HepG2 (cell line): ENCODE data around the gene FUT3. TPM values are rescaled to one million over a fixed set of nuclear protein-coding genes. Genes with fewer than 3 reads are reported as not detected.

Experiments used
- ATAC-seq: fragments of 200-7000 bp; cut with Tn5 transposase; 3 replicates; pipeline ENCODE4 v1.9.1; 2020; ENCODE audit warnings: mild to moderate bottlenecking, moderate library complexity
- BruUV-seq: library from RNA; stranded (reverse); fragments of 400-500 nt; replicated peaks from 2 replicates; lab custom pipeline; 2021; lab: Mats Ljungman, UMichigan
- CTCF ChIA-PET: fragments of 300-600 bp; formaldehyde crosslinking; extraction: SDS; loops from one replicate; lab custom pipeline; 2021; ENCODE audit warnings: low total read pairs, inconsistent platforms, low intra/inter-chr PET ratio; lab: Yijun Ruan, JAX
- POLR2A ChIA-PET: fragments of 350-600 bp; sonication (Branson Sonifier 250); formaldehyde crosslinking; loops from one replicate; lab custom pipeline; 2020; ENCODE audit warnings: antibody characterized with exemption, inconsistent platforms; lab: Yijun Ruan, JAX
- DNase-seq: peaks from one replicate; pipeline ENCODE4 v3.0.0-alpha.2; 2015; ENCODE audit warnings: low spot score
- FAIRE-seq: peaks from 3 replicates; lab custom pipeline; 2011; peaks lifted over from hg19 to GRCh38; lab: Jason Lieb, UNC
- H2AFZ ChIP-seq: one replicate; pipeline ENCODE4 v1.6.1; 2011; ENCODE audit warnings: low read length, inconsistent platforms
- H3K27ac ChIP-seq: fragments of 300-600 bp; 3 replicates; pipeline ENCODE4 v1.8.0; 2011; ENCODE audit warnings: mixed run types, mild to moderate bottlenecking, mixed read lengths, low read length, inconsistent platforms; ENCODE audit not compliant: insufficient read depth; ENCODE audit errors: extremely low read length
- H3K27me3 ChIP-seq, 2 experiments: fragments of 200-600 bp in 1 of 2; 2 replicates in 1 of 2; 3 replicates in 1 of 2; pipeline versions ENCODE4 v1.6.0 to v1.8.0; 2011; ENCODE audit warnings: low read length in 2 of 2, mild to moderate bottlenecking in 2 of 2, moderate library complexity in 2 of 2, inconsistent platforms in 1 of 2; ENCODE audit not compliant: insufficient read depth in 2 of 2, control insufficient read depth in 1 of 2
- H3K36me3 ChIP-seq, 2 experiments: fragments of 200-600 bp in 1 of 2; replicated peaks in 1 of 2; 2 replicates in 1 of 2; 3 replicates in 1 of 2; pipeline versions ENCODE4 v1.5.1 to v1.8.0; 2011; ENCODE audit warnings: low read length in 2 of 2, inconsistent platforms in 1 of 2; ENCODE audit not compliant: insufficient read depth in 2 of 2, control insufficient read depth in 1 of 2
- H3K4me1 ChIP-seq: 2 replicates; pipeline ENCODE4 v1.5.1; 2012; ENCODE audit warnings: low read length, inconsistent platforms; ENCODE audit not compliant: insufficient read depth
- H3K4me2 ChIP-seq: 2 replicates; pipeline ENCODE4 v1.6.0; 2011; ENCODE audit warnings: low read depth, low read length, inconsistent platforms
- H3K4me3 ChIP-seq, 3 experiments: fragments of 200-600 bp in 1 of 3; sonication (generic), shearing (Covaris generic) in 1 of 3; replicated peaks in 1 of 3; 2 replicates each; pipeline ENCODE4 v1.5.1; 2011 to 2016; ENCODE audit warnings: low read length in 3 of 3, inconsistent platforms in 2 of 3, low read depth in 2 of 3, mild to moderate bottlenecking in 2 of 3, control low read depth in 1 of 3, mixed read lengths in 1 of 3; ENCODE audit not compliant: insufficient read depth in 1 of 3
- H3K79me2 ChIP-seq: one replicate; pipeline ENCODE4 v1.6.1; 2011; ENCODE audit warnings: low read length, inconsistent platforms; ENCODE audit not compliant: insufficient read depth
- H3K9ac ChIP-seq: 2 replicates; pipeline ENCODE4 v1.6.0; 2011; ENCODE audit warnings: mild to moderate bottlenecking, low read depth, low read length, inconsistent platforms; ENCODE audit not compliant: insufficient read depth
- H3K9me3 ChIP-seq: 2 replicates; pipeline ENCODE4 v1.5.1; 2012; ENCODE audit warnings: mild to moderate bottlenecking, low read length
- H4K20me1 ChIP-seq: 2 replicates; pipeline ENCODE4 v1.6.0; 2011; ENCODE audit warnings: inconsistent platforms, mild to moderate bottlenecking, low read length, moderate library complexity; ENCODE audit not compliant: insufficient read depth
- DMAP1 ChIP-seq: IDR thresholded peaks from 2 replicates; pipeline ENCODE4 v1.6.1; 2016
- HNRNPL ChIP-seq: fragments of 200-400 bp; formaldehyde crosslinking; IDR thresholded peaks from 2 replicates; pipeline ENCODE4 v1.6.1; 2017; ENCODE audit warnings: mild to moderate bottlenecking, low read depth, low read length
- POLR2G ChIP-seq: fragments of 200-400 bp; formaldehyde crosslinking; IDR thresholded peaks from 2 replicates; pipeline ENCODE4 v1.6.1; 2018; ENCODE audit warnings: mild to moderate bottlenecking, low read depth, low read length, moderate library complexity
- STAG1 ChIP-seq: sonication (generic); formaldehyde crosslinking; IDR thresholded peaks from 2 replicates; pipeline ENCODE4 v1.4.0; 2020; ENCODE audit warnings: missing genetic modification reagents
- TAF15 ChIP-seq: fragments of 200-400 bp; formaldehyde crosslinking; IDR thresholded peaks from one replicate; pipeline ENCODE4 v1.6.1; 2018; ENCODE audit warnings: mild to moderate bottlenecking, low read depth, low read length; ENCODE audit not compliant: poor library complexity, severe bottlenecking
- ZBTB33 ChIP-seq: sonication (generic); formaldehyde crosslinking; IDR thresholded peaks from 2 replicates; pipeline ENCODE4 v1.4.0; 2020; ENCODE audit warnings: missing genetic modification reagents
- ZNF24 ChIP-seq: fragments of 450-650 bp; IDR thresholded peaks from 2 replicates; pipeline ENCODE4 v1.6.1; 2017; ENCODE audit warnings: antibody characterized with exemption, mild to moderate bottlenecking
- ZNF639 ChIP-seq: conservative IDR thresholded peaks from 2 replicates; pipeline ENCODE4 v1.6.1; 2018; ENCODE audit warnings: missing genetic modification reagents
- WGBS: methylation state at CpG from one replicate; pipeline ENCODE4 v1.1.6; 2017; ENCODE audit warnings: low lambda C conversion rate; 5-methylcytosine and 5-hydroxymethylcytosine counted together
- in situ Hi-C: cut with HindIII; loops from 2 replicates; pipeline ENCODE4 v1.10.0; 2017; ENCODE audit warnings: low pct_unique_long_range_greater_than_20kb; ENCODE audit not compliant: extremely low pct_ligation_motif_present
- intact Hi-C: fragments of 100-400 bp; cut with micrococcal nuclease; formaldehyde crosslinking; loops from one replicate; pipeline ENCODE4 v1.10.0; 2022; ENCODE audit not compliant: unreplicated experiment
- polyA plus RNA-seq, 8 experiments: library from polyadenylated mRNA; depleted of rRNA in 3 of 8; stranded (reverse) in 7 of 8; unstranded in 1 of 8; fragments of >200 nt; fragmentation: Illumina TruSeq in 4 of 8; extraction: Trizol in 4 of 8; gene quantifications; 2 replicates each; pipeline versions ENCODE4 v1.2.1 to v1.2.3, GENCODE V29; 2011 to 2016; ENCODE audit warnings: low read depth in 4 of 8, missing spikeins in 1 of 8, mixed read lengths in 1 of 8; ENCODE audit not compliant: insufficient read depth in 1 of 8
- total RNA-seq, 5 experiments: library from RNA; depleted of rRNA; stranded (reverse); fragments of >200 nt; fragmentation: Illumina TruSeq; extraction: Trizol; gene quantifications; 2 replicates each; pipeline ENCODE4 v1.2.3, GENCODE V29; 2016; ENCODE audit warnings: low read depth in 1 of 5

FUT3 gene
- total and polyA plus RNA-seq, 2 of the 13 experiments (the other 11 are each of a cell fraction or from before 2014, with no cell fraction given): 0.53 to 1.1 TPM

- Histone ChIP-seq H3K4me1 (peaks cover 24% of the 10 kb centered on the region), H3K36me3 (peaks cover 7 to 39% of the 10 kb centered on the region in 2 experiments; a peak in 4 of 5 replicates), H3K79me2 (peaks cover 43% of the 10 kb centered on the region), H3K4me3 (no peak overlapping the region), H4K20me1 (peaks cover 12% of the 10 kb centered on the region; the same call in 1 of the 2 replicates), H3K9ac (no peak overlapping the region), H2AFZ (no peak overlapping the region), H3K9me3 (no peaks in the 10 kb centered on the region), H3K27me3 (peaks cover 0 to 4% of the 10 kb centered on the region in 2 experiments; a peak in 1 of 5 replicates), H3K4me2 (no peak overlapping the region), H3K27ac (no peak overlapping the region)
- ChIA-PET POLR2A (no interaction called here), CTCF (no interaction called here)
- DNase-seq (no peak), FAIRE-seq (no peak), ATAC-seq (no peak)
- in situ Hi-C loops (no loop called here), intact Hi-C loops (no loop called here)
- BruUV-seq: no TSS peak
- 92% methylated on average over 11 of the region's 13 CpGs for WGBS
- peak; percentile 90 for TF ChIP-seq ZNF24
- no peak for TF ChIP-seq ZNF639 (CRISPR knock-in tag)
Observed at GRCh38 chr19:5899728-5900526, 48.7 kb upstream of the FUT3 start.

GRCh38 chr19:5897189-5897969 lies 46.1 kb upstream of the FUT3 start:
- H3K9ac ChIP-seq: no peak overlapping the region
- no peaks in the 10 kb centered on the region for H3K27me3 ChIP-seq
- POLR2A ChIA-PET: interaction anchor here (2.7 kb wide), 1 partner anchor 70 kb away, joined by 14 read pairs; no protein-coding TSS in a partner anchor
- WGBS: 95% methylated on average over 22 of the region's 30 CpGs
- no peaks in the 10 kb centered on the region for H3K9me3 ChIP-seq
- FAIRE-seq: no peak
- no peak for DNase-seq
- no peak overlapping the region for H3K4me3 ChIP-seq
- H3K27ac ChIP-seq: no peak overlapping the region
- intact Hi-C loops: no loop called here
- CTCF ChIA-PET: no interaction called here
- H3K79me2 ChIP-seq: peaks cover 31% of the 10 kb centered on the region
- no peak overlapping the region for H2AFZ ChIP-seq
- BruUV-seq: no TSS peak
- ATAC-seq: no peak
- H3K4me2 ChIP-seq: no peak overlapping the region
- peaks cover 32% of the 10 kb centered on the region for H3K4me1 ChIP-seq
- peaks cover 12% of the 10 kb centered on the region; the same call in 1 of the 2 replicates for H4K20me1 ChIP-seq
- in situ Hi-C loops: no loop called here
- H3K36me3 ChIP-seq: peaks cover 7 to 43% of the 10 kb centered on the region in 2 experiments; a peak in 4 of 5 replicates
- TF ChIP-seq STAG1: peak; percentile 18; the same call in 1 of the 2 replicates
- 0 out of 2 replicates have a peak, but pooled peaks have one; percentile 26 for TF ChIP-seq POLR2G
- no peak for TF ChIP-seq TAF15
- no peak for TF ChIP-seq DMAP1 (CRISPR knock-in tag)
- TF ChIP-seq HNRNPL: 0 out of 2 replicates have a peak, but pooled peaks have one; percentile 53
- peak; percentile 85 for TF ChIP-seq ZBTB33 (CRISPR knock-in tag)
